Activated naive CD4-positive, alpha-beta T cell treated with anti-CD3 and anti-CD28 coated beads, Interleukin-2, amount 50 U/mL, for 16 hours (primary cell): ENCODE measurements around the gene TRMT6.

Experiments used
- DNase-seq: peaks from one replicate; pipeline ENCODE4 v3.0.0-alpha.2; 2020

The TRMT6 gene

DNA sequence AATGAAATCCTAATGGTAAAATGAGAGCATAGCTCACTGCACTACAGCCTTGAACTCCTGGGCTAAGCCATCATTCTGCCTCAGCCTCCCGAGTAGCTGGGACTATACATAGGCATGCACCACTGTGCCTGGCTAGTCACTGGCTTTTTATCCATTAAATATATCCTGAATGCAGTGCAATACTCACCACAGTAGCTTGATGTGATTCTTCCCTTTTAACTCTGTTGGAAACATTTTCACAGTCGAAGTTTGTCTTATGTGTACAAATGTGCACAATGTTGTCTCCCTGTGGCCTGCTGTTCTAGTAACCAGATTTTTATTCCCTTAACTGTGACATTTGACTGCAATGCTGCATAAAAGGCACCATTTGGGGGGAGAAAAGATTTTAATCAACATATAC lies 56.7 kb downstream of the TRMT6 start:
- no peak for DNase-seq

GRCh38 chr20:5893052-5893451 lies 57.3 kb downstream of the TRMT6 start:
- DNase-seq, result no peak

DNA sequence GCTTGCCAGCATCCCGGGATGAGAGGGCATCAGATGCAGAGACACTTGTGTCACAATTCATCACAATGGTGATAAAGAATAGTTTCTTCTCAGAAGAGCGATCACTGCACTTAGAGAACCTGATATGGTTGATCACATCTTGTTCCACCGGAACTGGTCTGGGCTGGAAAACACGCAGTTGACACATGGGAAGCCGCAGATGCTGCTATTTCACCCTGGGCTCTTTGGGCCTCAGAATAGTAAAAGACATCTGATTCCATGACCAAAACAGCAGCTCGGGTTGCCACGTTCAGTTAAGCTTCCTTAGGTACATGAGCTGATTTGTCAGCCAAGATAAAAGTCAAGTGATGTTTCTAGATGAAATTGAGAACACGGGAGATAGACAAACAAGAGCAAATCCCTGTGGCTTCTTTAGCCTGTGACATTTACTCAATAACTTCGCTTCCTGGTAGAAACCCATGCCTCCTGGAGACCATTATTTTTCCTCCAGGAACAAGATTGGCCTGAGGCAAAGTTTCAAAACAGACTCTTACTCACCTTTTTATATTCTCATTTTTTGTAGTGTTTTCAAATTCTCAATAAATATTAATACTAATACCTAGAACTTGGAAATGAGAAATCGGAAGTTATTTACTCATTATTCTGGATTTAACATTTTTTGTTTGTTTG lies 59.4 kb downstream of the TRMT6 start:
- no peak for DNase-seq

DNA sequence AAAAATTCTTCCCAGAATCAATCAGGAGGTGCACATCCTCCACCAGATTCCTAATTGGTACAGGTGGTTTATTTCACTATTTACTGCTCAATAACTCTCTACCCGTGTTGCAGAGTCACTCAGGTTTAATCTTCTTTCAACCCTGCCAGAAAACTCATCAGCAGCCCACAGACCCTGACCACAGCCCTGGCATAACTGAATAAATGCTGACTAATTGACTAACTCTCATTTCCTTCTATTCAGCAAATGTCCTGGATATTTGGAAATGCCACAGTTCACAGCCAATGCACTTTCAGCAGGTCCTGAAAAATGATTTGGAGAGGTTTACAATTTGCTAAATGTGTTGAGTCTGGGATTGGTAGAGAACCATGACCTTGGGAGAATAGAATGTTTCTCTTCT lies 62.3 kb downstream of the TRMT6 start:
- no peak for DNase-seq

DNA sequence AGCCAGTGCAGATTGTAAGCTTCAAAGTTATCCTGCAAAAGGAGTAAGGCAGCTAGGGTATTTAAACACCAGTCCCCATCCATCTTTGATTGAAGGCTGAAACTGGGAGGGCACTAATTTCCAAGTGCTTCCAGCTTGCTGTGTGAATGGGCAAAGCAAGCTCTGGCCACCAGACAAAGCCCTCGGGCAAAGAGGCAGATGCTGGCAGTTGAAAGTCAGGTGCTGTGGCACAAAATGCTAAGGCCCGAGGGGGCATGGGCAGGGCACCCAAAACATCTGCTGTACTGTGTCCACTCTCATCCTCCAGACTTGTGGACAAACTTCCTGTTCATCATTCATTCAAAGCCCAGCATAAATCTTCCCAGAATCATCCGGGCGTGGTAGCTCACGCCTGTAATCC lies 62.9 kb downstream of the TRMT6 start:
- DNase-seq, result no peak
